HUES64 (cell line): ENCODE results near the gene MGAT2. TPM values are rescaled to one million over a fixed set of nuclear protein-coding genes. Genes with fewer than 3 reads are reported as not detected.
"Not testable (repeated sequence)": the region's sequence is repeated elsewhere in the genome, so short reads cannot be mapped to it uniquely, and the experiment has no call there.

ENCODE experiments used
- H3K27ac ChIP-seq: 2 replicates; pipeline ENCODE4 v1.7.0; 2013; ENCODE audit warnings: low read depth, low read length, inconsistent platforms
- H3K27me3 ChIP-seq: 2 replicates; pipeline ENCODE4 v1.6.1; 2013; ENCODE audit warnings: mild to moderate bottlenecking, low read length; ENCODE audit not compliant: insufficient read depth
- H3K36me3 ChIP-seq: 2 replicates; pipeline ENCODE4 v1.6.1; 2013; ENCODE audit warnings: mild to moderate bottlenecking, low read length; ENCODE audit not compliant: insufficient read depth
- H3K4me1 ChIP-seq: 2 replicates; pipeline ENCODE4 v1.6.1; 2013; ENCODE audit warnings: mild to moderate bottlenecking, low read length, moderate library complexity; ENCODE audit not compliant: insufficient read depth
- H3K4me3 ChIP-seq: 2 replicates; pipeline ENCODE4 v1.5.1; 2013; ENCODE audit warnings: mild to moderate bottlenecking, low read length, moderate library complexity
- H3K9ac ChIP-seq: 2 replicates; pipeline ENCODE4 v1.6.1; 2013; ENCODE audit warnings: mild to moderate bottlenecking, low read depth, low read length
- H3K9me3 ChIP-seq: 2 replicates; pipeline ENCODE4 v1.6.1; 2013; ENCODE audit warnings: low read depth, low read length; ENCODE audit not compliant: insufficient read depth
- WGBS: fragments of 150-250, 120-280 bp; methylation state at CpG from one replicate; pipeline ENCODE4 v1.1.7; 2013; ENCODE audit warnings: missing lambda C conversion rate; 5-methylcytosine and 5-hydroxymethylcytosine counted together
- polyA plus RNA-seq, 2 experiments: library from polyadenylated mRNA; stranded (reverse); fragments of 50-300 nt; gene quantifications; one replicate each; pipeline ENCODE4 v1.2.3, GENCODE V29; 2013

Gene MGAT2
- polyA plus RNA-seq (2013, experiment 1 of 2) = 17.7 TPM
- 18.4 TPM for polyA plus RNA-seq (2013, experiment 2 of 2)

GRCh38 chr14:49620182-49621113 lies at the start of gene MGAT2, which contains the start of gene RPL36AL:
TSS of gene MGAT2 (plus strand) at chr14:49620799. CDS start at chr14:49621269, 470 bp downstream.
TSS of gene RPL36AL (minus strand) at chr14:49620626. CDS start at chr14:49619104, 1,522 bp downstream.
- peaks cover 55% of the 10 kb centered on the region for H3K36me3 ChIP-seq

GRCh38 chr14:49574038-49574437 lies 46.6 kb upstream of the MGAT2 start:
- Histone ChIP-seq H3K9ac (no peak overlapping the region), H3K27ac (no peak overlapping the region), H3K4me1 (no peaks in the 10 kb centered on the region), H3K27me3 (no peaks in the 10 kb centered on the region), H3K36me3 (peaks cover 55% of the 10 kb centered on the region), H3K4me3 (no peak overlapping the region), H3K9me3 (no peaks in the 10 kb centered on the region)
- 90% methylated on average over 3 of the region's 5 CpGs for WGBS

More at GRCh38 chr14:49620182-49621113, at the start of gene MGAT2, which contains the start of gene RPL36AL:
- Histone ChIP-seq H3K27me3 (no peaks in the 10 kb centered on the region), H3K27ac (peak within 1 kb of the TSS; percentile 95), H3K4me1 (peaks cover 17% of the 10 kb centered on the region), H3K9ac (peak within 1 kb of the TSS; percentile 95), H3K4me3 (peak within 1 kb of the TSS; percentile 90), H3K9me3 (no peaks in the 10 kb centered on the region)
- under 1% methylated on average over 85 of the region's 85 CpGs for WGBS

GRCh38 chr14:49578141-49578540 lies 42.5 kb upstream of the MGAT2 start:
- Histone ChIP-seq H3K9me3 (no peaks in the 10 kb centered on the region), H3K36me3 (peaks cover 61% of the 10 kb centered on the region), H3K27ac (no peak overlapping the region), H3K4me1 (0 out of 2 replicates have a peak, but pooled peaks cover 8% of the 10 kb centered on the region), H3K4me3 (no peak overlapping the region), H3K9ac (no peak overlapping the region), H3K27me3 (no peaks in the 10 kb centered on the region)
- WGBS = 100% methylated on average over 1 of the region's 1 CpG

- 87% methylated on average over 2 of the region's 2 CpGs for WGBS
Measured at GRCh38 chr14:49579841-49580240, 40.8 kb upstream of the MGAT2 start.

GRCh38 chr14:49581209-49582112 lies 39.1 kb upstream of the MGAT2 start:
- no peaks in the 10 kb centered on the region for H3K27me3 ChIP-seq
- H3K9ac ChIP-seq = no peak overlapping the region
- WGBS = 92% methylated on average over 9 of the region's 9 CpGs
- H3K27ac ChIP-seq = peak overlapping the region; percentile 61
- H3K9me3 ChIP-seq = no peaks in the 10 kb centered on the region
- H3K36me3 ChIP-seq = peaks cover 61% of the 10 kb centered on the region
- no peak overlapping the region for H3K4me3 ChIP-seq
- H3K4me1 ChIP-seq = peaks cover 18% of the 10 kb centered on the region; the same call in 1 of the 2 replicates

More at GRCh38 chr14:49579841-49580240, 40.8 kb upstream of the MGAT2 start:
- Histone ChIP-seq H3K9ac (no peak overlapping the region), H3K4me1 (peaks cover 18% of the 10 kb centered on the region; the same call in 1 of the 2 replicates), H3K9me3 (no peaks in the 10 kb centered on the region), H3K27me3 (no peaks in the 10 kb centered on the region), H3K4me3 (no peak overlapping the region), H3K27ac (0 out of 2 replicates have a peak overlapping the region, but pooled peaks have one; percentile 9), H3K36me3 (peaks cover 63% of the 10 kb centered on the region)

GRCh38 chr14:49582113-49582977 lies 38.3 kb upstream of the MGAT2 start:
- H3K27me3 ChIP-seq = no peaks in the 10 kb centered on the region
- peak overlapping the region; percentile 100; the same call in 1 of the 2 replicates for H3K9ac ChIP-seq
- no peaks in the 10 kb centered on the region for H3K9me3 ChIP-seq
- H3K4me1 ChIP-seq = peaks cover 18% of the 10 kb centered on the region; the same call in 1 of the 2 replicates
- no peak overlapping the region for H3K4me3 ChIP-seq
- peak overlapping the region; percentile 51 for H3K27ac ChIP-seq
- peaks cover 52% of the 10 kb centered on the region for H3K36me3 ChIP-seq
- WGBS = 91% methylated on average over 3 of the region's 4 CpGs

GRCh38 chr14:49583629-49584028 lies 37.0 kb upstream of the MGAT2 start:
- Histone ChIP-seq H3K9me3 (no peaks in the 10 kb centered on the region), H3K27me3 (no peaks in the 10 kb centered on the region), H3K4me1 (peaks cover 18% of the 10 kb centered on the region; the same call in 1 of the 2 replicates), H3K27ac (peak overlapping the region; percentile 68), H3K9ac (peak overlapping the region; percentile 100), H3K36me3 (peaks cover 43% of the 10 kb centered on the region), H3K4me3 (peak overlapping the region; percentile 100)
- WGBS = 87% methylated on average over 5 of the region's 6 CpGs

- Histone ChIP-seq H3K9me3 (no peaks in the 10 kb centered on the region), H3K9ac (peak overlapping the region; percentile 100), H3K27ac (peak overlapping the region; percentile 68), H3K36me3 (peaks cover 41% of the 10 kb centered on the region), H3K4me1 (peaks cover 18% of the 10 kb centered on the region; the same call in 1 of the 2 replicates), H3K27me3 (no peaks in the 10 kb centered on the region), H3K4me3 (peak overlapping the region; percentile 100)
- WGBS = 88% methylated on average over 11 of the region's 11 CpGs
Measured at GRCh38 chr14:49584058-49584457, 36.5 kb upstream of the MGAT2 start.

- Histone ChIP-seq H3K4me3 (peak overlapping the region; percentile 100), H3K36me3 (peaks cover 39% of the 10 kb centered on the region), H3K9ac (peak overlapping the region; percentile 100), H3K4me1 (peaks cover 18% of the 10 kb centered on the region; the same call in 1 of the 2 replicates), H3K27ac (peak overlapping the region; percentile 92)
- not testable (repeated sequence) for H3K27me3 ChIP-seq, H3K9me3 ChIP-seq
- WGBS = 2% methylated on average over 31 of the region's 32 CpGs
Measured at GRCh38 chr14:49584981-49585640, 35.5 kb upstream of the MGAT2 start.
